Stimulated activated CD4-positive, alpha-beta T cell treated with anti-CD3 and anti-CD28 coated beads, Interleukin-2, amount 100 ng/mL, for 24 hours (primary cell): Measurements from ENCODE around the gene CMSS1.
"Not testable (repeated sequence)": the region's sequence is repeated elsewhere in the genome, so short reads cannot be mapped to it uniquely, and the experiment has no call there.

Source experiments
- DNase-seq, 2 donors: peaks; one replicate each; pipeline ENCODE4 v3.0.0-alpha.2; 2020

The CMSS1 gene

GRCh38 chr3:99823723-99824711, 6.4 kb downstream of the CMSS1 start:
- DNase-seq = no peak

- DNase-seq = no peak
Observed at GRCh38 chr3:99825004-99825640, 7.5 kb downstream of the CMSS1 start.

- no peak for DNase-seq
Observed at GRCh38 chr3:99829844-99830243, 12.2 kb downstream of the CMSS1 start.

- DNase-seq = no peak
Observed at GRCh38 chr3:99833617-99834205, 16.0 kb downstream of the CMSS1 start.

GRCh38 chr3:99834211-99834957, 16.7 kb downstream of the CMSS1 start:
- DNase-seq = no peak

- no peak for DNase-seq
Observed at GRCh38 chr3:99836681-99837080, 19.0 kb downstream of the CMSS1 start.

- no peak for DNase-seq
Observed at GRCh38 chr3:99837715-99838114, 20.1 kb downstream of the CMSS1 start.

GRCh38 chr3:99838755-99839154, 21.1 kb downstream of the CMSS1 start:
- DNase-seq = no peak

GRCh38 chr3:99839613-99840012, 22.0 kb downstream of the CMSS1 start:
- no peak for DNase-seq

- not testable (repeated sequence) for DNase-seq
Observed at GRCh38 chr3:99841949-99842348, 24.3 kb downstream of the CMSS1 start.

- DNase-seq = no peak
Observed at GRCh38 chr3:99842826-99843589, 25.3 kb downstream of the CMSS1 start.

GRCh38 chr3:99843590-99844258, 26.1 kb downstream of the CMSS1 start:
- DNase-seq = no peak

GRCh38 chr3:99845331-99845730, 27.7 kb downstream of the CMSS1 start:
- no peak for DNase-seq

GRCh38 chr3:99845999-99846398, 28.3 kb downstream of the CMSS1 start:
- DNase-seq = no peak

GRCh38 chr3:99846477-99847160, 29.0 kb downstream of the CMSS1 start:
- DNase-seq = no peak

- DNase-seq = no peak
Observed at GRCh38 chr3:99848433-99848832, 30.8 kb downstream of the CMSS1 start.

GRCh38 chr3:99850608-99851007, 32.9 kb downstream of the CMSS1 start:
- DNase-seq = no peak

GRCh38 chr3:99851955-99852354, 34.3 kb downstream of the CMSS1 start:
- DNase-seq = no peak

- no peak for DNase-seq
Observed at GRCh38 chr3:99852851-99853250, 35.2 kb downstream of the CMSS1 start.

- DNase-seq = no peak
Observed at GRCh38 chr3:99854756-99855298, 37.2 kb downstream of the CMSS1 start.

- no peak for DNase-seq
Observed at GRCh38 chr3:99855900-99856299, 38.2 kb downstream of the CMSS1 start.
